GM19467 (cell line): ENCODE measurements around the gene CAMKMT.

ENCODE experiments used
- ATAC-seq: cut with Tn5 transposase; IDR thresholded peaks from one replicate; pipeline ENCODE4 v1.9.1; 2021; ENCODE audit warnings: mild to moderate bottlenecking, moderate library complexity; ENCODE audit not compliant: unreplicated experiment

Gene CAMKMT

DNA sequence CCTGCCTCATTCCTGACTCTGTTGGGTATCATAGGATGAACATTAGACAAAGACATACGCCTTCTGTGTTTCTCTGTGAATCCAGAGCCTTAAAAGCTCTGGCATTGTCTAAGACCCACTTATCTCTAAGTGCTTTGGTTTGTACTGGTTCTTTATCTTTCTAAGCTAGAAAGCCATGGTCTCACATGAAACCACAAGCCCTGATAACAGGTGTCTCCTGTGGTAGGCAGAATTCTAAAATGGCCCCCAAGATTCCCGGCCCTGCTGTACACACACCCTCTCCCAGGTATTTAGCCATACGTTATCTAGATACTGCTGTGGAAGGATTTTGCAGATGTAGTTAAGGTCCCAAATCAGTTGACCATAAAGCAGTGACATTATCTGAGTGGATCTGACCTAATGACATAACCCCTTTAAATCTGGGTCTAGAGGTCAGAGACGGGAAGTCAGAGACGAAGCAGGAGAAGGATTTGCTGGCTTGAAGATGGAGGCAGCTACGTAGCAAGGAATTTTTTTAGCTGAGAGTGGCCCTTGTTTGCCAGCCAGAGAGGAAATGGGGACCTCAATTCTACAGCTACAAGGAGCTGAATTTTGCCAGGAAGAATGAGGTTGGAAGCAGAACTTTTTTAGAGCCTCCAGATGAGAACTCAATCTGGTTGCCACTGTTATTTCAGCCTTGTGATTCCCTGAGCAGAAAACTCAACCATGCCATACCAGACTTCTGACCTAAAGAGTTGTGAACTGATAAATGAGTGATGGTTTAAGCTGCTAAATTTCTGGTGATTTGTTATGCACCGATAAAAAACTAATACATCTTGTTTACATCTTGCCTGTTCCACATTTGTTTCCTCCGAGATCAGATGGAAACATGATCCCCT, 186.7 kb downstream of the CAMKMT start:
- ATAC-seq = no peak

DNA sequence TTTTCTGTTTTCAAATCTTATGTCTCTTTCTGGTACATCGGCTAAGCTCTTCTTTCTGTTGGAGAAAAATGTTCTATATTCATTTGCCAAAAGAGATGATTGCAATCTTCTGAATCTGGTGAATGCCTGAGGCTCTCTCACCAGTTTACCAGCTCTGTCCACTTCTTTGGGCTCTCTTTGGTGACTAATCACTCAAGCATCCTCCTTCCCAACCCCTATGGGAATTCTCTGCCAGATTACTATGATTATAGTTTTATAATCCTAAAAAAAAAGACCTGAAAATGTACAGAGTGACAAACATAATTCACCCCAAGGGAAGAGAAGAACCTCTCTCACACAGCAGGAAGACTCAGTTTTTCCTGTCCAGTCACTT, 187.3 kb downstream of the CAMKMT start:
- no peak for ATAC-seq

DNA sequence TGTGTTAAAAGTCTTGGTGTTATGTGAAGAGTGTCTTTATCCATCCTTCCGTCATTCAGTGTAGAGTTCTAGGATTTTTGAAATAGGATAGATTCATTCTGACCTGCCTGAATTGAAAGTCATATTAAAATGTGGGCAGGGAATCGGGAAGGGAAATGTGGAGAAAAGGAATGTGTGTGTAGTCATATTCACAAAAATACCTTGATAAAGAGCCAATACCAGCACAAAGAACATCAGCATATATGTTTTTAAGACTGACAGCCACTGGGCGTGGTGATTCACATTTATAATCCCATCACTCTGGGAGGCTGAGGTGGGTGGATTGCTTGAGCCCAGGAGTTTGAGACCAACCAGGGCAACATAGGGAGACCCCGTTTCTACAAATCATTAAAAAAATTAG, 188.1 kb downstream of the CAMKMT start:
- no peak for ATAC-seq

DNA sequence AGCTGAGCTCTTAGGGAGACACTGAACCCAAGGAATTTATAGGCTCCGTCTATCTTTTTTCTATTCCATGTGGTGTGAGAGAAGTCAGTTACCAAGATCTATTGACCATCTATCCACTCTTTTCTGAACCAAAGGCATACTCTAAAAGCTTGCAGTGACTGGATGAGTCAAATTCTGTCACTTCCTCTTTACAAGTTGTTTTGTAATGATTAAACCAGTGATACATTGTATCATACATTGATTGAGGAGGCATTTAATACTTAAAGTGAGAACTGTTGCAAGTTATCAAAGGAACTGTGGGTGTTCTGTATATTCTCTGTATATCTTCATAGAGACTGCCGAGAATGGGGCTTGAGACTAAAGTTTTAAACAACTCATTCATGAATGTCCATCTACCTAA, 188.8 kb downstream of the CAMKMT start:
- no peak for ATAC-seq

DNA sequence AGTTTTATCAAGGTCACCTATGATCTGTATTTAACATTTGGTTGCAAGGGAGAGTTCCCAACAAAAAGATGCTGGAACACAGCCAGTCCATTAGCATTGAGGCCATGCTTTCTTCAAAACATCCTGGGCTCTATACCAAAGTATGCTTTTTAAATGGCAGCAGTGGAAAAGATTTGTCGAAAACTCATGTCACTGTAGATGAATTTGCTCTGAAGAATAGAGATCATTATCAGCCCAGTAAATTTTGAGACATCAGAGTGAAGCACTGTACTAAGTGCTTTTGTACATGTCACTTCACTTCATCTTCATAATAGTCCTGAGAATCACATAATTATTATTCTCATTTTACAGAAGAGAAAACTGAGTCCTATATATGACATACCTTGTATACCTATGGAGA, 189.8 kb downstream of the CAMKMT start:
- no peak for ATAC-seq

DNA sequence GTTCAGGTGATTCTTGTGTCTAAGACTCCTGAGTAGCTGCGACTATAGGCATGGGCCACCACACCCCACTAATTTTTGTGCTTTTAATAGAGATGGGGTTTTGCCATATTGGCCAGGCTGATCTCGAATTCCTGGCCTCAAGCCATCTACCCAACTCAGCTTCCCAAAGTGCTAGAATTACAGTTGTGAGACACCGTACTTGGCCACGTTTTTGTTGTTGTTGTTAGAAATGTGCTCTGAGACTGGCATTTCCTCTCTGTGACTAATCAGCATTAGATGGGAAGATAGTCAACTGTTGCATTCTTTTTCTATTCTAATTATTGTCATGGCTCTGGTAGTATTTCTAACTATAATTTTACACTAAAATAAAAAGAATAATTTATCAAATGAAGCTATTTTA, 191.7 kb downstream of the CAMKMT start:
- ATAC-seq = no peak

DNA sequence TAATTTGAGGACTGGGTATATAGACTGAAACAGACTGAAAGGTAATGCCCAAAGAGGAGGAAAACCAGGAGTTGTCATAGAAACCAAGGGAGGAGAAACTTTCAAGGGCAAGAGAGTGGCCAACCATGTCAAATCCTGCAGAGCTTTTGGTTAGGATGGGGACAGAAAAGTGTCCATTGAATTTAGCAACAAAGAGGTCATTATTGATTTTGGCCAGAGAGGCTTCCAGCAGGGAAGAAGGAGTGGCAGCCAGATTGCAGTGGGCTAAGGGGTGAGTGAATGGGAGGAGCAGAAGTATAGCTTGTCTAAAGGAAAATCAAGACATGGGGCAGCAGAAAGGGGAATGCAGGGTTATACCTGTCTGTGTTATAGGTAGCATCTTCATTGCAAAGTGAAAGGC, 194.0 kb downstream of the CAMKMT start:
- no peak for ATAC-seq

DNA sequence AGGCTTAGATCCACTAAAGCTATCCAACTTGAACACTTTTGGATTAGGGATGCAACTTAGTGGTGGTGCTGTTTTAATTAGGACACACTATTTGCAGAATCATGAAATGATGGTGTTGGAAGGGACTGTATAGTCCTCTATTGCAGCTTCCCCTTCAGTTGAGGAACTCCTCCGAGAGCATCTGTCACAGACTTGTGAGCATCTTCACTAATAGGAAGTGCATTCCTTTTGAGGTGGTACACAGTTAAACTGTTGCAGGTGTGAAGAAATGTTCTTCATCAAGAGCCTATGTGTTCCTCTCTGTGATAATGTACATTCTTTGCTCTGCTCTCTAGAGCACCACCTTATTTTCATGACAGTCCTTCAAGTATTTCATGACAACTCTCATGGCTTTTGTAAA, 197.4 kb downstream of the CAMKMT start:
- ATAC-seq = no peak

DNA sequence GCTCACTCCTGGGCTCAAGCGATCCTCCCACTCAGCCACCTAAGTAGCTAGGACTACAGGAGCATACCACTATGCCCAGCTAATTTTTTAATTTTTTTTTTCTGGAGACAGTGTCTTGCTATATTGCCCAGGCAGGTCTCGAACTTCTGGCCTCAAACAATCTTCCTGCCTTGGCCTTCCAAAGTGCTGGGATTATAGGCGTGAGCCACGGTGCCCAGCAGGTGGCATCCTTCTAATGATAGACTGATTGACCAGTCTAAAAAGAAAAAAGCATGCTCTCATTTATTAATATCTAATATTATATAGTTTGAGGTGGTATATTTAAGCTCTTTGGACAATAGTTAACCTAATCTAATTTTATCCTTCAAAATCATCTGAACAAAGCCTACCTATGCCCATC, 198.6 kb downstream of the CAMKMT start:
- ATAC-seq = no peak

DNA sequence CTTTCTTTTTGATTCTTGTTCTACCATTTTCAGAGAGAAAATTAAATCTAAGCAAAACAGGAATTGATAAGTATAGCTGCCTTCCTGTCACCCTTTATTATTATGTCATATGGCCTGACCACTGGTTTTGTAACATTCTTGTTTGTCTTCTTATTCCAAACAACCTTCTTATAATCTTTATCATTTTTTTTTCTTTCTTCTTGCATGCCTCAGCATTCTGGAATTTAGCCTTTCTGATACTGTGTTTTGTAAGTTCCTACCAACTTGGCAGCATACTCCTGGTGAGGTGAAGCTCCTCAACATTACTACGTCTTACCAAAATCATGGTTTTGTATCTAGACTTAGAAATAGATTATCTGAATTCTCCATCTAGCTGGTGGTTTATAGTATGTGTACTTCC, 199.2 kb downstream of the CAMKMT start:
- no peak for ATAC-seq

DNA sequence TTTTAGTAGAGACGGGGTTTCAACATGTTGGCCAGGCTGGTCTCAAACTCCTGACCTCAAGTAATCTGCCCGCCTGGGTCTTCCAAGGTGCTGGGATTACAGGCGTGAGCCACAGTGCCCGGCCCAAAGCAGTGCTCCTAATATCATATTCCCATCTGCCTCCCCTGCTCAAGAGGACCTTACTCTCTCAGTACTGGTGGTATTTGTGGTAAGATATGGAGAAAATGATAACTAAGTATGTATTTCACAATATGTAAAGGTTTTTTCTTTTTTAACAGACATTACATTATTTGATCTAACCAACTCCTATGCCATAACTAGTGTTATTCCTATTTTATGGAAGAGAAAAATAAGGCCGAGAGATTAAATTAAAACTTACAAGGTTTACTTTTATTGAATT, 201.0 kb downstream of the CAMKMT start:
- ATAC-seq = no peak

DNA sequence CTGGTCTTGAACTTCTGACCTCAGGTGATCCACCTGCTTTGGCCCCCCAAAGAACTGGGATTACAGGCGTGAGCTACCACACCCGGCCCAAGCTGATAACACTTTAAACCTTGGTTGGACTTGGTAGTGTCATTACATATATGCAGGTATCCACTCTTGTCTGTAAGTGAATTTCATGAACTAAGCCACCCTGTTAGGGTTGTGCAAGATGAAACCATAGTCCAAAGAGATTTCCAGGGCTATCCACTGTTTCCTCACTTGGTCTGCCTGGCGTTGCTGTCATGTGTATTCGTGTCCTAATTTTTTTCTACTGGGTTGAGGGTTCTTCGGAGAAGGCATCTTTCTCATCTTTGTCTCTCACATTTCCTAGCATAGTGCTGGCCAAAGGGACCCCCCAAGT, 203.0 kb downstream of the CAMKMT start:
- no peak for ATAC-seq

DNA sequence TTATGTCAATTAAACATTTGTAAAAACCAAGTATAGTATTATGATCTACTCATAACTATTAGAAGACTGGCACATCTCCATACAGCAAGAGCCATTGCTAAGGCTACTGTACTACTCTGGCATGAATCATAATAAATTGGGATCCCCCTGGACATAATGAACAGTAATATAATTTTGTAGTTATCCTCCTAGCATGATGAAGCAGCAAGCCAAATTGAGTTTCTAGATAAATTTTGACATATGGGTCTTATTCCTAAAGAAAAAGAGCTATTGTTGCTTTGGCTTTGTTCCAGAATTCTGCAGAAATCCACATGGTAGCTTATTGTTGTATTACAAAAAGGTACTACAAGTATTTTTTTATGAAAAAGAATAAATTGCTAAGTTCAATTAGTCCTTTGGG, 204.3 kb downstream of the CAMKMT start:
- ATAC-seq = no peak

DNA sequence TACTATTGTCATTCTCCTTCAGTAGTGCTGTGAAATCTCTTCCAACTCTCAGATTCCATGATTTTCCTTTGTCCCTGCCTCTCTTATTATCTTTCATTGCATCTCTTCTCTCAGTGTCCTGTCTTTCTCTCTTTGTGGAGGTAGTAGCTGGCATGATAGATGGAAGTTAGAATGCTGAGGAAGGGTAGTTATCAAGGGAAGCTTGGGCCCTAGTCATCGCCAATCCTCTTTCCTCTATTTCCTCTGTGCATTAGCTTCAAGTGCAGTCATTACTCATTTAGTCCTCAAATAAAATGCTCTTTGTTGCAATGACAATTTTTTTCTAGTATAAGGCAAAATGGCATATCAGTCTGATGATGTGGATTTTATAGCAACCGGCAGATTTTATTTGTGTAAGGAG, 207.7 kb downstream of the CAMKMT start:
- no peak for ATAC-seq

DNA sequence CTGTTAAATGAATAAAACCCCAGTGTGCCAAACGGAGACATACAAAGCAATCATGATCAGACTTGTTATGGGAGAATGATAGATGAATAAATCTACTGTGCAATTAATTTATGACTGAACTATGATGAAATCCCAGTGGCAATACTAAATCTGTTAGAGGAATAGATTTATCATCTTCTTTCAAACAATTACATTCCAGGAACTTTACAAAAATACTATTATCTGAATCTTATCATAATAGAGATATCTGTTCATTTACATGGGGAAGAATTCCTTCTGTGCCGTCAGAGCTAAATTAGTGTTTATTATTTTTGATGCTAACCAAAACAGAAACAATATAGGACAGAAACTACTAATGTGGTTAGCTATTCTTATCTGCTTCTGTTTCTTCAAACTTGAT, 208.5 kb downstream of the CAMKMT start:
- no peak for ATAC-seq

DNA sequence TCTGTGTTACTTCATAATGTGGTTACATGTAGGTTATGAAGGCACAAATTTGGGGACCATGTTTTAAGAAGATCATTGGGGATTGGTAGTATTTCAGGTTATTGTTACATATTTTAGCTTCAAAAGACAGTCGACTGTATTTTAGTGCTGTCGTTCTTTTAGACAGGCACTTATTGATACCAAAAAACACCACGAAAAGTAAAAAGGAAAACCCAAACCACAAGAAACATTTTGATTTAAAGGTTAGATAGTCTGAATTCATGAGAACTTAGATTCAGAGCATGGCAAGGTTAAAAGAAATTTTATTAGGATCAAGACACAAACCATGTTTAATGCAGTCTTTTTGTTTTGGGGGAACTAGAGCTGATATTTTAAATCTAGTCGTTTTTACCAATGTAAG, 209.0 kb downstream of the CAMKMT start:
- no peak for ATAC-seq

DNA sequence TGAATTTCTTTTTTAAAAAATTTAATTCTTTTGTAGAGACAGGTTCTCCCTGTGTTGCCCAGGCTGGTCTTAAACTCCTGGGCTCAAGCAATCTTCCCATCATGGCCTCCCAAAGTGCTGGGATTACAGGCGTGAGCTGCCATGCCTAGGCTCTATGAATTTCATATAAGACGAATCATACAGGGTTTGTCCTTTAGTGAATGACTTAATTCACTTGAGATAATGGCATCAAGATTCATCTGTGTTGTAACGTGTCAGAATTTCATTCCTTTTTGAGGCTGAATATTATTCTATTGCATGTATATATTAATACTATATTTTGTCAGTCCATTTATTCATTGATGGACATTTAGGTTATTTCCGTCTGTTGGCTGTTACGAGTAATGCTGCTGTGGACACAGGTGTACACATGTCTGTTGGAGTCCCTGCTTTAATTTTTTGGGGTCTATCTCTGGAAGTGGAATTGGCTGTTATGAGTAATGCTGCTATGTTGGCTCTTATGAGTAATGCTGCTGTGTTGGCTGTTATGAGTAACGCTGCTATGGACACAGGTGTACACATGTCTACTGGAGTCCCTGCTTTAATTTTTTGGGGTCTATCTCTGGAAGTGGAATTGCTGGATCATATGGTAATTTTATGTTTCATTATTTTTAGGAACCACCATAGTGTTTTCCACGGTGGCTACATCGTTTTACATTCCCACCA, 210.6 kb downstream of the CAMKMT start:
- no peak for ATAC-seq

DNA sequence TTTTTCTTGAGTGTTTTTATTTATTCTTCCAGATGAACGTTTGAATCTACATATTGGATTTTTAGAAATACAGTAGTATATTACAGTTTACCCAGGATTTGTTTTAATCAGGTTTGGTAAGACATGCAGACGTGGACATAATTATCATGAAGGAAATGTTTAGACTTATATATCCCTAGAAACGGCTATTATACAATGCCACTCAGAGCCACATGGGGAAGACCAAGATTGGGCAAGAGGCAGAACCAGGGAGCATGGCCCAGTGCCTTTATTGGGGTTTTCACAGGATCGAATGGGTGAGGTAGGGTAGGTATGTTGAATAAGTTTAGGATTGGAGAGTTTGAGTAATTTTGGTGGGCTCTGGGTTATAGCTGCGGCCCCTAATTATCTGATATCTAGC, 212.2 kb downstream of the CAMKMT start:
- no peak for ATAC-seq

DNA sequence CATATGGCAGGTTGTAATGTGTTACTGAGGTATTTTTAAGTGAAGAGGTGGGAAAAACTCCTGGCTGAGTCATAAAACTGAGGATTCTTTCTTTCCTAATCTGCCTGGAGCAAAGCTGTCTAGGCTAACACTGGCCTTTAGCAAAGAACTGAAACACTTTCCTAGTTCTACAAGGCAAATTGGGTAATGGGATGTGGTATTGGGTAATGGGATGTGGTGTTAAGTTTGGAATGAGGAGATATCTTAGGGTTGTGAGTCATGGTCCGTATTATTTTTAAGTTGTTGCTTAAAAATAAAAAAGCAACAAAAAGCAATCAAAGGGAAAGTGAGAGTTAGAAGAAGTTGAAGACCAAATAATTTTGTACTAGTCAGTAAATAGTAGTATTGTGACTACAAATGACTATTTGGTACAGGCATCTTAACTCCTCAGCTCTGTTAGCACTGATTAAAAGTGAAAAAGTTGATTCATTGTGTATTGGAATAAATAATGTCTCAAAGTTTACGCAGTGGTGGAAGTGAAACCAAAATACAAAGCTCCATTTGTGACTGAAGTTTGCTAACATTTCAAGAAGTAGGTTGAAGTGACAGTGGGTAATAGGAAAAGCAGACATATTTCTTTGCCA, 216.8 kb downstream of the CAMKMT start:
- no peak for ATAC-seq

DNA sequence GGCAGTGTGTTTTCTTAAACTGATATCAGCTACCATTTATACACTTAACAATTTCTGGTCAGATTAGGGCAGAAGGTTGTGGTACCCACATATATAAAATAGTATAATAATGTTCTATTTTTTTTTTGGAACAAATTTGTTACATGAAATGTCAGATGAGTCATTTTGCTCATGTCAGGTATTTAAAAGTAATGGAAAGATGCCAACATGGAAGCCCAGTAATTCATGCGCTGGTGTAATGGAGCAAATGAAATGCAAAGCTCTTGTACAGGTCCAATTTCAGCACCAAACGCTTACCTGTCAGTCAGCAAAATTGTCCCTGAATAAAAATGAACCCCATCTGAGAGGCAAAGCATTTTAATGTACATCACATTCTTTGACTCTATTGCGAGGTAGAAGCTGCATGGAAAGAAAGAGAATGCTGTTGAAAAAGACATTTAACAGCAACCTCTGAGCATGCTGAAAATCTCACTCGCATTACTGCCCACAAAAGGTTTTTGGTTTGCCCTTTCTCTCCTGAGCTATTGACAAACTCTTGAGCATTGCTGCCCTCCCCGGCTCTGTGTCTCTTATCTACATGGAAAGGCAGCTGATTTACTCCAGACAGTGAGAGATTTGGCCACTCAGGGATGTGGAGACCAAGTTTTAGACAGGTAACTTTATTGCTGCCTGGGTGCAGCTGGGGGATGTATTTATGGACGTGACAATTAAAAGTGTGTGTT, 217.5 kb downstream of the CAMKMT start:
- no peak for ATAC-seq

DNA sequence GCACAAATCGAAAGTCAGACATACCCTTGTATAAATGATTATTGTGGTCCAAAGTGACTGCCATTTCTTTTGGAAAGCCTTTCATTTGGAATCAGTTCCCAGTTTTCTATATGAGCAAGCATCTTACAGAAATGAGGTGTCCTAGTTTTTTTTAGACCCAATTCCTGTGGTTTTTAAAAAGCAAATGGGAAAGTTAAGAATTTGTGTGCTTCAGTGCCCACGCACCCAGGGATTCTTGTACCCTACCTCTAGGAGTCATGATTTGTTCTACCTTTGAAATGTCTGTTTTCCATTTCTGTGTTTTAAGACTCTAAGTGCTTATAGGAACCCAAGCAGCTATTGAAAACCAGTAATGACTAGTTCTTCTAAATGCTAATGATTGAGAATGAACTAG, 218.1 kb downstream of the CAMKMT start:
- no peak for ATAC-seq
